BE2C (cell line): ENCODE data around the gene DQX1.
A peak's percentile ranks its signal among the peaks of the same experiment; 100 is the strongest.

Experiments
- DNase-seq: peaks from one replicate; pipeline ENCODE4 v3.0.0-alpha.2; 2020
- H3K27me3 ChIP-seq: fragments of 250-450 bp; sonication (Bioruptor Pico); 2 replicates; pipeline ENCODE4 v1.5.1; 2020; ENCODE audit warnings: mild to moderate bottlenecking
- H3K36me3 ChIP-seq: fragments of 250-450 bp; sonication (Bioruptor Pico); 2 replicates; pipeline ENCODE4 v1.5.1; 2020; ENCODE audit warnings: mild to moderate bottlenecking
- H3K4me1 ChIP-seq: fragments of 250-450 bp; sonication (Bioruptor Pico); 2 replicates; pipeline ENCODE4 v1.5.1; 2020
- H3K4me3 ChIP-seq: 2 replicates; pipeline ENCODE4 v1.5.1; 2011; ENCODE audit warnings: low read depth, low read length
- H3K9me3 ChIP-seq: fragments of 250-450 bp; sonication (Bioruptor Pico); 2 replicates; pipeline ENCODE4 v1.5.1; 2020
- CTCF ChIP-seq: IDR thresholded peaks from 2 replicates; pipeline ENCODE4 v1.5.1; 2012; ENCODE audit warnings: mild to moderate bottlenecking, low read depth, low read length

DQX1 gene

GRCh38 chr2:74534411-74534810 lies 8.4 kb upstream of the DQX1 start:
- no peaks in the 10 kb centered on the region for H3K27me3 ChIP-seq
- DNase-seq: no peak
- no peak for TF ChIP-seq CTCF
- no peaks in the 10 kb centered on the region for H3K9me3 ChIP-seq
- no peaks in the 10 kb centered on the region for H3K4me1 ChIP-seq
- H3K36me3 ChIP-seq: peaks cover 5% of the 10 kb centered on the region; the same call in 1 of the 2 replicates
- H3K4me3 ChIP-seq: no peak overlapping the region

GRCh38 chr2:74533464-74533863 lies 7.4 kb upstream of the DQX1 start:
- Histone ChIP-seq H3K27me3 (no peaks in the 10 kb centered on the region), H3K4me1 (no peaks in the 10 kb centered on the region), H3K9me3 (no peaks in the 10 kb centered on the region), H3K36me3 (peaks cover 5% of the 10 kb centered on the region; the same call in 1 of the 2 replicates), H3K4me3 (no peak overlapping the region)
- DNase-seq: no peak
- no peak for TF ChIP-seq CTCF

DNA sequence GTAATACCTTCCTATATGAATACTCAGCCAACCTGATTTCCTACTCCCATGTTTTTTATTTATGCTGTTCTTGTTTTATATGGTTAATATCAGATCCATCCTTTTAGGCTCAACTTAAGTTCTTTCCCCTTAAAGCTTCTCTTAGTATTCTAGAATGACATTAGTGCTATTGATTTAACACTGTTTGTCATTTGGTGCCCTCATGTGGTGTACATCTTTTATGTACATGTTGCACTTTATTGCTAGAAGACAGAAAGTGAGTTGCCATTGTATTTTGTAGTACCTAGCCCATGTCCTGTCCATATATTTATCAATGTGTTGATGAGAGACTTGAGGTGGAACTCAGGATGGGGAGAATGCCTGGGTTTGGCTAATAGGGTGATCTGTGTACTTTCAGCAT lies 6.2 kb upstream of the DQX1 start:
- DNase-seq: no peak
- no peak overlapping the region for H3K4me3 ChIP-seq
- no peaks in the 10 kb centered on the region for H3K4me1 ChIP-seq
- no peaks in the 10 kb centered on the region for H3K27me3 ChIP-seq
- TF ChIP-seq CTCF: peak; percentile 33; the same call in 1 of the 2 replicates
- no peaks in the 10 kb centered on the region for H3K9me3 ChIP-seq
- H3K36me3 ChIP-seq: peaks cover 11% of the 10 kb centered on the region

DNA sequence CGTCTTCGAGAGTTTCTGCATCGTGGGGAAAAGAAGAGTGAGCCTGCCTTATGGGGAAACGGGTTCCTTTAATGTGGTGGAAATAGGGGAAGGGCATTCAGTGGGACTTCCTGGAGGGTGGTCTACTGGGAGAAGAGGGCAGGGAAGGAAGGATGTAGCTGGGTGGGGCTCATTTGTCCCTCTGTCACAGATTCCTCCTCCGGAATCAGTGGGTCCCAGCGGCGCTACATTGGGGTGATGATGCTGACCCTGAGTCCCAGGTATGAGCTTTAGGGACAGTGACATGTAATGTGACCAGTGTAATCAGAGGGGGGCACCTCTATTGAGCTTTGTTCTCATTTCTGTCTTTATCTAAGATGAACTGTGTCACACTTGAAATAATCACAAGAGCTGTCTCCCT lies 5.6 kb upstream of the DQX1 start:
- peaks cover 16% of the 10 kb centered on the region for H3K36me3 ChIP-seq
- H3K4me3 ChIP-seq: no peak overlapping the region; the same call in 1 of the 2 replicates

GRCh38 chr2:74530239-74531187 lies 4.5 kb upstream of the DQX1 start:
- Histone ChIP-seq H3K4me1 (no peaks in the 10 kb centered on the region), H3K36me3 (peaks cover 28% of the 10 kb centered on the region), H3K9me3 (no peaks in the 10 kb centered on the region), H3K27me3 (no peaks in the 10 kb centered on the region), H3K4me3 (peak overlapping the region; percentile 87)
- TF ChIP-seq CTCF: no peak
- DNase-seq: peak; percentile 35

More for the DNA sequence above, 5.6 kb upstream of the DQX1 start:
- TF ChIP-seq CTCF: no peak
- H3K4me1 ChIP-seq: no peaks in the 10 kb centered on the region
- no peaks in the 10 kb centered on the region for H3K27me3 ChIP-seq
- H3K9me3 ChIP-seq: no peaks in the 10 kb centered on the region
- no peak for DNase-seq
